Activated naive CD4-positive, alpha-beta T cell treated with anti-CD3 and anti-CD28 coated beads, Interleukin-2, amount 50 U/mL, for 72 hours (primary cell): ENCODE measurements around the gene CLDN10. TPM values are rescaled to one million over a fixed set of nuclear protein-coding genes. Genes with fewer than 3 reads are reported as not detected.
A peak's percentile ranks its signal among the peaks of the same experiment; 100 is the strongest.

Source experiments
- ATAC-seq, 2 donors: fragments of 150-1000 bp; cut with Tn5 transposase; 2 replicates each; pipeline ENCODE4 v1.10.0; 2021; ENCODE audit warnings: mild to moderate bottlenecking in 2 of 2, moderate library complexity in 2 of 2
- DNase-seq, 2 donors: peaks; one replicate each; pipeline ENCODE4 v3.0.0; 2021 to 2022; ENCODE audit warnings: low spot score in 2 of 2
- H3K27ac Mint-ChIP-seq, 2 donors: one replicate each; pipeline ENCODE4 v1.8.0; 2022; ENCODE audit warnings: mild to moderate bottlenecking in 2 of 2, mixed read lengths in 2 of 2
- H3K36me3 Mint-ChIP-seq, 2 donors: one replicate each; pipeline ENCODE4 v1.8.0; 2022; ENCODE audit warnings: mixed read lengths in 2 of 2
- H3K9me3 Mint-ChIP-seq, 2 donors: one replicate each; pipeline ENCODE4 v1.8.0; 2022; ENCODE audit warnings: mixed read lengths in 2 of 2
- total RNA-seq, 2 donors: library from RNA; stranded (reverse); gene quantifications; one replicate each; pipeline ENCODE4 v1.2.3, GENCODE V29; 2022

CLDN10 gene
- total RNA-seq, 2 donors from 2014 or later: not detected

- DNase-seq: no peak
- Mint-ChIP-seq H3K36me3 (peaks cover under 1% of the 10 kb centered on the region in 2 donors), H3K27ac (no peak overlapping the region), H3K9me3 (peaks cover 0 to under 1% of the 10 kb centered on the region in 2 donors)
- no peak for ATAC-seq
These were observed 18.9 kb upstream of the CLDN10 start for GRCh38 chr13:95533545-95534160.

GRCh38 chr13:95535243-95535642 lies 17.3 kb upstream of the CLDN10 start:
- ATAC-seq (peak; percentile 79 to 96), DNase-seq (no peak)
- Mint-ChIP-seq H3K36me3 (no peaks in the 10 kb centered on the region), H3K9me3 (no peaks in the 10 kb centered on the region), H3K27ac (peak overlapping the region in 1 of 2 donors; percentile 1)

DNA sequence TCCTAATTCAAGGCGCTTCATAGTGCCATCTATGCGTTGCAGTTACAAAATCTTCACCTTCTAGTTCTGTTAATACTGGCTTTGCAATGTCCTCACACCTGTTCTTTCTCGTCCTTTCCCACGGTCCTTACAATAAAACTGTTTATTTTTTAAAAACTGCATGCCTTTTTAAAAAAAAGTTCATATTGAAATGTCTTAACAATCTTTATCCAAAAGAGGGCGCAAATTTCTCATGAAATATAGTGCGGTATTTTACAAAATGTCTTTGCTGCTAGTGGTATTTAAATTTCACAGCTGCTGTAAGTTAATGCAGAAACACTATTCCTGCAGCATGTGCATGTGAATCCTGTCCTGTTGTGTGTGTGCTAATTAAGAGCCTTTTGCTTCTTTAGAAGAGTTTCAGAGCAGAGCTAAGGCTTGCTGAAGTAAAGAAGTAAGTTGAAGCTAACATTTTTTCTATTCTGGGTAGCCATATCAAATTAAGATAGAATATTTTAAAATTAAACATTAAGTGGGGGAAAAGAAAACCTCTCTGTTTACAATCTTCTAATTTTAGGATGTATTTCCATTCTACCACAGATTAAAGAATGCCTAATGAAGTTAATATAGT lies 15.8 kb upstream of the CLDN10 start:
- Mint-ChIP-seq H3K36me3 (no peaks in the 10 kb centered on the region), H3K9me3 (no peaks in the 10 kb centered on the region), H3K27ac (no peak overlapping the region)
- DNase-seq: no peak
- ATAC-seq: no peak

GRCh38 chr13:95540888-95541287 lies 11.6 kb upstream of the CLDN10 start:
- Mint-ChIP-seq H3K27ac (no peak overlapping the region), H3K36me3 (no peaks in the 10 kb centered on the region), H3K9me3 (no peaks in the 10 kb centered on the region)
- ATAC-seq: no peak
- no peak for DNase-seq

- DNase-seq: no peak
- Mint-ChIP-seq H3K9me3 (no peaks in the 10 kb centered on the region), H3K36me3 (no peaks in the 10 kb centered on the region), H3K27ac (no peak overlapping the region)
- no peak for ATAC-seq
These were observed 11.2 kb upstream of the CLDN10 start for GRCh38 chr13:95541308-95541707.

DNA sequence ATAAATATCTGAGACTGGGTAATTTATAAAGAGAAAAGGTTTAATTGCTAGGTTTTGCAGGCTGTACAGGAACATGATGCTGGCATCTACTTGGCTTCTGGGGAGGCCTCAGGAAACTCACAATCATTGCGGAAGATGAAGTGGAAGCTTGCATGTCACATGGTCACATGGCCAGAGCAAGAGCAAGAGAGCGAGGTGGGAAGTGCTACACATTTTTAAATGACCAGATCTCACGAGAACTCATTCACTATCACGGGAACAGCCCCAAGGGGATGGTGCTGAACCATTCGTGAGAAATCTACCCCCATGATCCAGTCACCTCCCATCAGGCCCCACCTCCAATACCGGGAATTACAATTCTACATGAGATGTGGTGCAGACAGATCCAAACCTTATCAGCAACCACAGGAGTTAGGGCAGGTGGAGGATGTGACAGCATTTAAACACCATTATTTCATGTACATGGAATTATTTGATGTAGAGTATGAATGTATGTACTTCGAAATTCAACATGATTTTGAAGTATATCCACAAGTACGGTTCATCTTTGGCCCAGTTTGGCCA lies 10.5 kb upstream of the CLDN10 start:
- H3K27ac Mint-ChIP-seq: no peak overlapping the region
- no peak for ATAC-seq

DNA sequence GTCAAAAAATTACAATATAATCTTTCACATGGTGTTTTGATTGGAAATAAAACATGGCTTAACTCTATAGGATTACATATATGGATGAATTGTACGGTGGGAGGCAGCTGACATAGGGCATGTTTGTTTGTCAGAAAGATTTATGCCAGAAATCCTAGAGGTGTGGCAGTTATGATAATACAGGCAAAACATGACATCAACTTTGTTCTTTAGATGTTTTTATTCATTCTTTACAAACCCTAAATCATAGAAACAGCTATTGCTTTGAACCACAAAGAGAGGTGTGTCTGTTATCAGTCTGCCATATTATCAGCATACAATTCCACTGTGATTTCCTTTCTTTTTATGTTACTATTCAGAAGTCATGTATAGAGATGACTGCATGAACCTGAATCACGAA lies 8.2 kb upstream of the CLDN10 start:
- ATAC-seq (no peak), DNase-seq (no peak)
- Mint-ChIP-seq H3K9me3 (no peaks in the 10 kb centered on the region), H3K27ac (no peak overlapping the region), H3K36me3 (no peaks in the 10 kb centered on the region)

More for the DNA sequence above, 10.5 kb upstream of the CLDN10 start:
- no peaks in the 10 kb centered on the region for H3K36me3 Mint-ChIP-seq
- H3K9me3 Mint-ChIP-seq: no peaks in the 10 kb centered on the region
- DNase-seq: no peak

- Mint-ChIP-seq H3K27ac (no peak overlapping the region), H3K9me3 (no peaks in the 10 kb centered on the region), H3K36me3 (peaks cover 0 to 8% of the 10 kb centered on the region in 2 donors)
- no peak for ATAC-seq
- no peak for DNase-seq
These were observed 5.6 kb upstream of the CLDN10 start for GRCh38 chr13:95546919-95547318.

DNA sequence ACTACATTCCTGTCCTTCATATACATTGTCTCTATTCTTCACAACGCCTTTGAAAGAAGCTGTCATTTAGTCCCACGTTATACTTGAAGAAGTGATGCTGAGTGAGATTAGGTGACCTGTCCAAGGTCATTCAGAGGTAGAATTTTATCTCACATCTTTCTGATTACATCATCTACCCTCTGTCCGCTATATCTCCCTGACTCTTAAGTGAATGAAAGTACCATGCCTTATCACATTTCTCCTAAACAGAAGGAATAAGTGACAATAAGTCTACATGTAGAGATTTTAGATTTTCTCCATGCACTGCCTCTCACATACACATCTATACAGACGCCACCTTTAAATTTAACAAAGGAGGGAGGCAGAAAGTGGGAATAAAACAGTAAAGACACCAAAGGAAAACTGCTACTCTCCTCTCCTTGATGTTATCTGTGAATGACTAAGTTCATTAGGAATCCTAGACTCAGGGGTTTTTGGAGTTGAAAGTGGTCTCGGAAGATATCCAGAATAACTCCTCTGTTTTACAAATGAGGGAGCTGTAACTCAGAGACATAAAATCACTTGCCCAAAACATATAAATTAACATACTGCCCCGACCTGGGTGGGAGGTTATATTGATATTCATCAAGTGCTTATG lies 4.9 kb upstream of the CLDN10 start:
- DNase-seq (no peak), ATAC-seq (no peak)
- no peaks in the 10 kb centered on the region for H3K9me3 Mint-ChIP-seq
- H3K27ac Mint-ChIP-seq: no peak overlapping the region
- H3K36me3 Mint-ChIP-seq: peaks cover 0 to 8% of the 10 kb centered on the region in 2 donors

DNA sequence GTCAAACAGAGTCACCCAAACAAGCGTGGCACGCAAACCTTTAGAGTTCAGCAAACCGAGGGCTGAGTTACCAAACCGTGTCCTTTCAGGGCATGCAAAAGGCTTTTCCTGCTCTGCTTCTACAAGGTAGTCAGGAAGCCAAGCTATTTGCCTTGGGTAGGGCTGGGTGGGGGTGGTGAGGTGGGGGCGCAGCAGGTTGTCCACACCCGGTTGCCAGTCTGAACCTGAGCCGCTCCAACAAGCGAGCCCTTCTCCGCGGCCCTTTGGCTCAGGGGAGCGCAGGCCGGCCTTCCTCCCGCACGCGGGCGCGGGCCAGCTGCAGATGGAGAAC lies 347 bp upstream of the CLDN10 start:
- DNase-seq (no peak), ATAC-seq (no peak)
- Mint-ChIP-seq H3K36me3 (peaks cover 0 to 12% of the 10 kb centered on the region in 2 donors), H3K9me3 (no peaks in the 10 kb centered on the region), H3K27ac (no peak overlapping the region)

GRCh38 chr13:95553581-95554385 lies 1.3 kb downstream of the CLDN10 start:
- Mint-ChIP-seq H3K36me3 (peaks cover 0 to 12% of the 10 kb centered on the region in 2 donors), H3K9me3 (no peaks in the 10 kb centered on the region), H3K27ac (no peak overlapping the region)
- ATAC-seq (no peak), DNase-seq (peak in 1 of 2 donors; percentile 4)

DNA sequence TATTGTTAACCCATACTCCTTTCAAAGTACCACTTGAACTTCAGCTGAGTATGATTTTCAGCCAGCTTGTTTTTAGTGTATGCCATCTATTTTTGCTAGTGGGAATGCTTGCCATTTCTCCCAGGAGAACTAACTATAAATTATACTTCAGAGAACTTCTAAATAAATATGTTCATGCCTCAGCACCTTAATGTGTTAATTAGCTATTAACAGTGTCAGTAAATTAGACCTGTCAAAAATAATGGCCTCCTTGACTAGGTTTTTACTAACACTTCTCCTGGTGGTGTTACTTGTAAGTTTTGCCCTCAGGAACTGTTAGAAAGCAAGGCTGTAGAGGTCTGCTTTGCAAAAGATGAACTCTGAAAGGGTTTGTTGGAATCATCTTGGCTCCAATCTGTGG lies 4.5 kb downstream of the CLDN10 start:
- ATAC-seq: no peak
- peaks cover 0 to 4% of the 10 kb centered on the region in 2 donors for H3K36me3 Mint-ChIP-seq

GRCh38 chr13:95559100-95559499 lies 6.6 kb downstream of the CLDN10 start:
- ATAC-seq: no peak
- Mint-ChIP-seq H3K9me3 (no peaks in the 10 kb centered on the region), H3K36me3 (peaks cover 0 to 3% of the 10 kb centered on the region in 2 donors), H3K27ac (no peak overlapping the region)
- DNase-seq: no peak

More for the DNA sequence above, 4.5 kb downstream of the CLDN10 start:
- H3K9me3 Mint-ChIP-seq: no peaks in the 10 kb centered on the region
- DNase-seq: no peak
- H3K27ac Mint-ChIP-seq: no peak overlapping the region

- Mint-ChIP-seq H3K27ac (no peak overlapping the region), H3K36me3 (no peaks in the 10 kb centered on the region), H3K9me3 (no peaks in the 10 kb centered on the region)
- DNase-seq: no peak
- ATAC-seq: no peak
These were observed 7.9 kb downstream of the CLDN10 start for GRCh38 chr13:95560387-95560786.

DNA sequence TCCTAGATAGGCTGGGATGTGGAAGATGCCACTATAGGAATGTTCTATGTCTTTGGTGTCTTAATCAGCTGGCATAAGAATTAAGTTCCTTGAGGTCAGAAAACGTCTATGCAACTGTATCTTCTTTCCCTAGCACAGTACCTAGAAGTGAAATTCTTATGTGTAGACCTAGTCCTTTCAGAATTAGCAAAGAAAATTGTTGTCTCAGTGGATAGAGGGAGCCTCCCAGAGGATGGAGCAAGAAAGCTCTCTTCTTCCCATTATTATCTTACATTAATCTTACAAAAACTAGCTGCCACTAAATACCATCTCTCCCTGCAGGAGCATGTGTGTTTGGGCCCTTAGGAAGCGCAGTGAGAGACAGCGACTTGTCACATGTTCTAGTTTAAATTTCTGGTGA lies 11.6 kb downstream of the CLDN10 start:
- no peak overlapping the region for H3K27ac Mint-ChIP-seq
- peaks cover 0 to 5% of the 10 kb centered on the region in 2 donors for H3K9me3 Mint-ChIP-seq
- DNase-seq (no peak), ATAC-seq (no peak)
- H3K36me3 Mint-ChIP-seq: peaks cover 0 to 10% of the 10 kb centered on the region in 2 donors

DNA sequence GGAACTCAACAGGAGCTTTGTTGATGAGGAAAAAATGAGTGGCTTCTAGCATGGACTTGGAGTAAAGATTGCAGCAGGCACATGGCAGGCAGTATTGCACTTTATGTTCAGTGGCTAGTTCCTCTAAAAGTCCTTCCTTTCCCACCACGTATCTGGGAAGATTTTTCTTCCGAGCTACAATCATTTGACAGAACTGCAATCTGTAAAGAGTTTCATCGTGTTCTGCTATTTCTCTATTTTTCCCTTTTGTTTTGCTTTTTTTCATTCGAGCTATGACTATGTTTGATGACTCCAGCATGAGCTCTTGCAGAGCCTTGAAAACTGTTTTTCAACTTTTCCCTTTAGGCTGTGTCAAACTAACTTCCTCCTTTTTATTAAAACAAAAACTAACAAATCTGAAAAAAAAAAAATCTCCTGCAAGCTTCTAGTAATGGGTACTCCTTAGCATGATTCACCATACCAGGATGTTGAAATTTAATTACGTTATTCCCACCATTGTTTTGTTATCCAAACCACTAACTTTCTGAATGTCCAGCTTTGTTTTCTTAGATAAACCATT lies 12.3 kb downstream of the CLDN10 start:
- no peak for ATAC-seq
- Mint-ChIP-seq H3K36me3 (peaks cover 0 to 10% of the 10 kb centered on the region in 2 donors), H3K27ac (no peak overlapping the region), H3K9me3 (peaks cover 0 to 5% of the 10 kb centered on the region in 2 donors)
- no peak for DNase-seq
